Stimulated activated CD8-positive, alpha-beta memory T cell treated with anti-CD3 and anti-CD28 coated beads, Interleukin-15, amount 100 ng/mL, for 24 hours (primary cell): Measurements from ENCODE around the gene JAM2.
"Not testable (repeated sequence)": the region's sequence is repeated elsewhere in the genome, so short reads cannot be mapped to it uniquely, and the experiment has no call there.

ENCODE experiments used
- DNase-seq: peaks from one replicate; pipeline ENCODE4 v3.0.0-alpha.2; 2020; ENCODE audit warnings: low read depth

JAM2 gene

DNA sequence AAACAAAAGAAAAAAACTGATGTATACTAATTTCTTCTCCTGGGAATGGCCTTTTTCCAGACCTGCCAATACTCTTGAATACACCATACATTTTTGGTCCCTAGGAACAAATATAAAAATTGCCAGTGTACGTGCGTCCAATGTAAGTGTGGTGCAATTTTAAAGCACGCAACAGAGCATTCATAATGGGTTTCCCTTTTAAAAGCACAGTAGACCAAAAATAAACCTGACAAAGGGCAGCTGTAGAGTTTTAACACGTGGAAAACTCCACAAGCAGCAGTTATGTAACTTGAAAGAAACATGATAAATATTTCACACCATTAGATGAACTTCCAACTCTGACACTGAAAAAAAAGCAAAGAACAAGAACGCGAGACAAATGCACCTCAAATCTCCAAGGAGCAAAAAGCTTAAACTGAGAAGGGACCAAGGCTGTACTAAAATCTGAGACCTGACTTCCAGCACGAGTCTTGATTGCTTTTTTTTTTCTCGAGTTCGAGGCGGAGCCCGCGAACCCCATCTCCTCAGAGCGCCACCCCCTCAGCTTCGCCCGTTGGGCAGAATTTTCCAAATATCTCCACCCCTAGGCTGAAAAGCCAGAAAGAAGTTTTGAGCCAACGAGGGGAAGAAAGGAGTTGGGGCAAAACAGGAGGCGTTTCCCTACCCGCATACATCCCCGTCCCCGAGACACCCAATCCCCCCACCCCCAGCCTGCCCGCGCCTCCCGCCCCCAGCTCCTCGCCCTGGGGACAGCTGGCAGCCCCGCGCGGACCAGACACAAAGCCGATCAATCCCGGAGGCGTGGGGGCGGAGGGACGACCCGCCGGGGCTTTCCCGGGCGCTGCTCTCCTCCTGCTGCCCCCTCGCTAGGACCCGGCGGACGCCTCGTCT, at the start of gene JAM2:
Gene JAM2 (plus strand): TSS at position 599 of the 891 bp plus-strand sequence. CDS start 564 bp downstream, outside the sequence.
- DNase-seq = no peak

GRCh38 chr21:25589887-25590286, 49.2 kb upstream of the JAM2 start:
- DNase-seq = no peak

DNA sequence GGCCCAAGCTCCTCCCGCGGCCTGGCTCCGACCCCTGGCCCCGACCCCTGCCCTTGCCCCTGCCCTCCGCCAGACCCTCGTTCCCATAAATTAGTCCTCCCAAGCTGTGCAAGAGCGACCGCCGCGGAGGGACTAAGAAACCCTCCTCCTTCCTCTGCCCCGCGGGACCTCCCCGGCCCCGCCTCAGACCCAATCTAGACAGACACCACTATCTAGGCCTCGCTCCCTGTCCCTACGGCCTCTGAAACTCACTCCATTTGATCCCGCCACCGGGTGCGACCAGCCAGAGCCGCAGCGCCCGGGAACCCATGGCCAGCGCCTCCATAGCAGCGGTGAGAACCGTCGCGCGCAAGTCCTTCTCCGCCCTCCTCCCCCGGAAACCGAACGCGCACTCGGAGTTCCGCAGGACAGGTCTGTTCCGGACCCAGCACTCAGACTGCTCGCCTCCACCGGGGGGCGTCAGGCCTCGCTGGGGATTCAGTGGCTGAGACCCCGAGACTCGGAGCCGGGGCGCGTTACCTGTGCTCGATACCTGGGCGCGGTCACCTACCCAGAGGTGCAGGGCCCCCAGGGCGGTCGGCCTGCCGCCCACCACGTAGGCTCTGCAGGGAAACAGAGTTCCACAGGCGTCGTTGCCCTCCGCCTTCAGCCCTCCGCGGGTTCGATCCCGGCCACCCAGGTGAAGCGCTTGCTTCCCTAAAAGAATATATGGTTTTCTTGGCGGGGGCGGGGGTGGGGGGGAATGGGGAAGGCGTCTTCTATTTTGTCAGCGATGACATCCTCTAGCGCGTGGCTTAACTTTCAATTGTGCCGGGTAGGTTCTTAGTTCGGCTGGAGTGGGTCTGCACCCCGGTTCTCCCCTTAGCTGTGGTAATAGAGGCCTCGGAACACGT, 31.7 kb upstream of the JAM2 start, which contains the start of gene MRPL39:
Gene MRPL39 (minus strand): TSS at position 331 of the 893 bp plus-strand sequence. CDS start 6 bp downstream, at position 325.
- DNase-seq = peak; percentile 71

DNA sequence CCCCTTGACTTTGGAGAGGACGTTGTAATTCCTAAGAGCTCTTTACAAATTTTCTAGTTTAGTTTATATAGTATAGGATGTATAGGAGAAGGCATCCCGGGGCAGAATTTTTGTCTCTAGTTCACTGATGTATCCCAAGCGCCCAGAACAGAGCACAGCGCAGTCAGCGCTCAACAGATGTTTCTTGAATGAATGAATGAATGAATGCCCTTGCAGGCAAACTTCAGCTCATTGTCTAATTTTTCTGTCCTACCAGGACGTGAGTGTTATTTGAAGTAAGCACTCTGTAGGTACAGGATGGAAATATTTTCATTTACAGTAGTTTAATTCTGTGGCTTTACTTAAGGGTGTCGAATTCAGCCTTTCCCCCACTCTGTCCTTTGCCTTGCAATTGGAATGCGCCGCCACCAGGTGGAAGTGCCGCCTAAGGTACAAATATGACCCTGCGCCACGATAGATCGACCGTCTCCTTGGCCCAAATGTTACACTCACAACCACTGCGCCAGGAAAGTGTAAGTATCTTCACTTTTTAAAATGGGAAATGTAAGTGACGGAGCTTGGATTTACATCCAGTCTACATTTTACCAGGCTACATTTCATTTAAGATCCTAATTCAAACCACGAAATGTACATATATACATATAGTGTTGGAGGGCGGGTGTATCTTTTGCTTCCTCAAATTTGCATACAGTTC, 30.9 kb upstream of the JAM2 start:
- DNase-seq = peak; percentile 26

DNA sequence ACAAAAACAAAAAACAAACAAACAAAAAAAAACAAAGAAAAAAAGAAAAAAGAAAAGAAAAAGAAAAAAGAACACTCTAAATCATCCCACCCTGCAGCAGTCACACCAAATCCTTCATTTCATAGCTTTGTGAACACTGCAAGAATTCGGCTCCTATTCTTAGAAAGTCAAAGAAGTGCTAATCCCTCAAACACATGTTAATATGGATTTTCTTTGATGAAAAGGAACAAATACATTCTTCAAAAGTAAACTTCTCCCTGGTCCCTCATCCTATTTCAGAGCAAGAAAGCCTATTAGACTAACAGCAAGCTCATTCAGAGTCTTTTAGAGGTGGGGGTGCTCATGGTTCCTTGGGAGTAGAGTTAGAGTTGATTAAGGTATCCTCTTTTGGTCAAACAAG, 24.6 kb upstream of the JAM2 start:
- no peak for DNase-seq

- no peak for DNase-seq
Observed at GRCh38 chr21:25615880-25616279, 23.2 kb upstream of the JAM2 start.

DNA sequence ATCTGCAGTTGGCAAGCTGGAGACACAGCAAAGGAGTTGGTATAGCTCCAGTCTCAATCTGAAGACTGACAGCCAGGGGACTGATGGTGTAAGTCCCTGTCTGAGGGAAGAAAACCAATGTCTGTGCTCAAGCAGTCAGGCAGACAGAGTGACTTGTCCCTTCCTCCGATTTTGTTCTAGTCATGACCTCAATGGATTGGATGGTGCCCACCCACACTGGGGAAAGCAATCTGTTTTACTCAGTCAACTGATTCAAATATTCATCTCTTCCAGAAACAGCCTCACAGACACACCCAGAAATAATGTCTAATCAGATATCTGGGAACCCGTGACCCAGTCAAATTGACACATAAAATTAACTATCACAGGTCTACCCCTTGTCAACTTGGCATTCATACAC, 19.9 kb upstream of the JAM2 start:
- no peak for DNase-seq

GRCh38 chr21:25624511-25624910, 14.5 kb upstream of the JAM2 start:
- DNase-seq = no peak

- DNase-seq = no peak
Observed at GRCh38 chr21:25625036-25625435, 14.0 kb upstream of the JAM2 start.

DNA sequence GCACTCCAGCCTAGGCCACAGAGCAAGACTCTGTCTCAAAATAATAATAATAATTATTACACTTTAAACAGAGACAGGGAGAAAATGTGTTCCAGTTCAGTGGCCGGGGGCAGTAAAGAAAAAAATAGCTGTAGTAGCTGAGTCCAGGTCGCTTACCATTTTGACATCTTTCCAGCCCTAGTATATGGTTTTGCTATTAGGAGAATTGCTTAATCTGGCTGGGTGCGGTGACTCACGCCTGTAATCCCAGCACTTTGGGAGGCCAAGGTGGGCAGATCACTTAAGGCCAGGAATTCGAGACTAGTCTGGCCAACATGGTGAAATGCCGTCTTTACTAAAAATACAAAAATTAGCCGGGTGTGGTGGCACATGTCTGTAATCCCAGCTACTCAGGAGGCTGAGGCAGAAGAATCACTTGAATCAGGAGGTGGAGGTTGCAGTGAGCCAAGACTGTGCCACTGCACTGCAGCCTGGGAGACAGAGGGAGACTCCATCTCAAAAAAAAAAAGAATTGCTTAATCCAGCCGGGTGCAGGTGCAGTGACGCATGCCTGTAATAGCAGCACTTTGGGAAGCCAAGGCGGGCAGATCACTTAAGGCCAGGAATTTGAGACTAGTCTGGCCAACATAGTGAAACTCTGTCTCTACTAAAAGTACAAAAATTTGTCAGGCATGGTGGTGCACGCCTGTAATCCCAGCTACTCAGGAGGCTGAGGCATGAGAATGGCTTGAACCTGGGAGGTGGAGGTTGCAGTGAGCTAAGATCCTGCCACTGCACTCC, 13.1 kb upstream of the JAM2 start:
- not testable (repeated sequence) for DNase-seq

DNA sequence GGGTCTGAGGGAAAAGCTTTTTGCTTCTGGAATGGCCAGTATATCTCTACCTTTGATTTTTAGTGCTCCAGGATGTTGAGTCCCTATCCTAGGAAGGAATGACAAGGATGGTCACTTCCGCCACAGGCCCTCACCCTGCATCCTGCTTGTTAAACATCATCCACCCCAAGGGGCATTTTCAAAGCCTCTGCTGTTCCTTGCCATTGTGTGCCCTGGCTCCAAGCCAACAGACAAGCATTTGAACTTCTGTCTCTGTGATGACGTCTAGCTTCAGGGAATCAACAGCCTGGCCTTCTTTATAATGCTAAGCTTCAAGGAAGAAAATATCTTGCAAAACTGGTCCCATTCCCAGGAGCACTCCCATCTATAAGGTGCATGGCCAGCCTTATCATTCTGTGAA, 12.3 kb upstream of the JAM2 start:
- no peak for DNase-seq

DNA sequence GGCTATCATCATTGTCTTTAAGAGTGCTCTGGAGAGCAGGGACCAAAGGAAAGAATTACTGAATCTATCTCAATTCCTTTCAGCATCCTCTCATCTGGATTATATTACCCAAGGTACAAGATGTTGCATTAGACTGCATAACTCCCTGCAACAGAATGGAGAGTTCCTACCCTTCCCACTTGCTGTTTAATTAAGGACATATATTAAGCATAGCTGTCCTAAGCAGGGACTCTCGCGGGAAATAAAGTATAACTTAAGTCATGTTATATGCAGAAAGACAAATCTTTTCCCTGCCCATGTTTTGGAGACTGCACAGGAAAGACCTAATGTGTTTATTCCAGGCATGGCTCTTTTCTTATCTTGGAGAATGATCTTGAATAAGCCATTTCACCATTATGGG, 6.8 kb upstream of the JAM2 start:
- no peak for DNase-seq

- no peak for DNase-seq
Observed at GRCh38 chr21:25635310-25635709, 3.7 kb upstream of the JAM2 start.

GRCh38 chr21:25636727-25637126, 2.3 kb upstream of the JAM2 start:
- no peak for DNase-seq

- DNase-seq = no peak
Observed at GRCh38 chr21:25637851-25638659, 1.0 kb upstream of the JAM2 start.

- no peak for DNase-seq
Observed at GRCh38 chr21:25639551-25640201, 618 bp downstream of the JAM2 start.

GRCh38 chr21:25640202-25640942, 1.3 kb downstream of the JAM2 start:
- DNase-seq = no peak

GRCh38 chr21:25640943-25641292, 1.9 kb downstream of the JAM2 start:
- no peak for DNase-seq

DNA sequence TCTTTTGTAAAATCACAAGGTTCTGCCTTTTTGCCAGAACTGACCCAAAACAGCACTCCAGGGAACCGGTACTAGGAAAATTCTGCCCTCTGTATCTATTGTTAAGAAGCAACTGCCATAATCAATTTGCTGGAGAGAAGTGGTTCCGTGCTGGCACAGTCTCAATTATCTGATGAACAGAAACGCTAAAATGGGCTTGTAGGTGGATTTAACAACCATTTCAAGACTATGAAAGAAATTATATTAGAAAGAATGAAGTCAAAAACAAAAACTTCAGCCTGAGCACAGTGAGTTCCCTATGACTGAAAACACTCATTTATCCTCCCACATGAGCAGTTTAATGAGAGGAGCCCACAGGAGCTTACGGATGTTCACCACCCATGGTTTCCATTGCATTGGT, 4.4 kb downstream of the JAM2 start:
- no peak for DNase-seq
